ENCODE results near the gene TAT. TPM values are rescaled to one million over a fixed set of nuclear protein-coding genes. Genes with fewer than 3 reads are reported as not detected.

Gene TAT
- total RNA-seq, 6 donors from 2014 or later, result 0.15 to 0.88 (median 0.54) TPM; not detected in 2

- H3K4me3 ChIP-seq, result no peak overlapping the region
- TF ChIP-seq EP300 (IDR thresholded peaks at IDR 0.05) (no peak), CTCF (IDR thresholded peaks at IDR 0.05) (no peak), POLR2A (IDR thresholded peaks at IDR 0.05) (no peak), POLR2AphosphoS5 (IDR thresholded peaks at IDR 0.05) (no peak)
- H3K36me3 ChIP-seq, result no peaks in the 10 kb centered on the region
- H3K4me1 ChIP-seq, result no peaks in the 10 kb centered on the region
- WGBS, 2 donors, result 65 to 78% methylated on average over 3 of the region's 3 CpGs
- H3K9me3 ChIP-seq, result peaks cover 0 to 13% (median 4%) of the 10 kb centered on the region in 4 donors
- DNase-seq, result no peak
- H3K27ac ChIP-seq, result no peak overlapping the region
- no peak for ATAC-seq (ENCODE audit: low FRiP score in 2 of 2)
- H3K27me3 ChIP-seq, result no peaks in the 10 kb centered on the region
These were observed 18.8 kb downstream of the TAT start for GRCh38 chr16:71557954-71558582.

- ATAC-seq (ENCODE audit: low FRiP score in 2 of 2) (no peak), DNase-seq (no peak)
- Histone ChIP-seq H3K27me3 (no peaks in the 10 kb centered on the region), H3K27ac (no peak overlapping the region), H3K4me3 (no peak overlapping the region), H3K36me3 (no peaks in the 10 kb centered on the region), H3K4me1 (no peaks in the 10 kb centered on the region), H3K9me3 (peaks cover 0 to 8% (median under 1%) of the 10 kb centered on the region in 4 donors)
- WGBS, 2 donors, result 90 to 93% methylated on average over 3 of the region's 3 CpGs
- TF ChIP-seq CTCF (IDR thresholded peaks at IDR 0.05), result no peak
These were observed 19.6 kb downstream of the TAT start for GRCh38 chr16:71557299-71557698.

- Histone ChIP-seq H3K27me3 (no peaks in the 10 kb centered on the region), H3K36me3 (no peaks in the 10 kb centered on the region), H3K4me1 (no peaks in the 10 kb centered on the region), H3K9me3 (no peaks in the 10 kb centered on the region), H3K4me3 (no peak overlapping the region), H3K27ac (peak overlapping the region in 2 of 4 donors; percentile 3 to 55)
- 61 to 77% methylated on average over 1 of the region's 1 CpG for WGBS, 2 donors
- DNase-seq, result peak in 1 of 2 donors; percentile 65
- peak in 1 of 4 donors; percentile 64 for TF ChIP-seq EP300 (IDR thresholded peaks at IDR 0.05)
- no peak for TF ChIP-seq POLR2A (IDR thresholded peaks at IDR 0.05)
- ATAC-seq (ENCODE audit: low FRiP score in 2 of 2), result peak; percentile 47 to 82
These were observed 21.5 kb downstream of the TAT start for GRCh38 chr16:71555230-71555891.

- Histone ChIP-seq H3K36me3 (peaks cover 0 to 2% (median 0%) of the 10 kb centered on the region in 4 donors), H3K27me3 (no peaks in the 10 kb centered on the region), H3K4me3 (no peak overlapping the region), H3K27ac (no peak overlapping the region), H3K4me1 (no peaks in the 10 kb centered on the region), H3K9me3 (no peaks in the 10 kb centered on the region)
- DNase-seq (no peak), ATAC-seq (ENCODE audit: low FRiP score in 2 of 2) (no peak)
- WGBS, 2 donors, result 54 to 60% methylated on average over 6 of the region's 6 CpGs
- TF ChIP-seq POLR2AphosphoS5 (IDR thresholded peaks at IDR 0.05) (no peak), CTCF (IDR thresholded peaks at IDR 0.05) (no peak), POLR2A (IDR thresholded peaks at IDR 0.05) (no peak), EP300 (IDR thresholded peaks at IDR 0.05) (no peak)
These were observed 24.0 kb downstream of the TAT start for GRCh38 chr16:71552698-71553503.

GRCh38 chr16:71547168-71547567 lies 29.7 kb downstream of the TAT start:
- Histone ChIP-seq H3K36me3 (peaks cover 0 to 2% (median 0%) of the 10 kb centered on the region in 4 donors), H3K27ac (no peak overlapping the region), H3K4me3 (no peak overlapping the region), H3K27me3 (no peaks in the 10 kb centered on the region), H3K4me1 (no peaks in the 10 kb centered on the region), H3K9me3 (no peaks in the 10 kb centered on the region)
- ATAC-seq (ENCODE audit: low FRiP score in 2 of 2), result no peak
- no peak for DNase-seq
- TF ChIP-seq POLR2A (IDR thresholded peaks at IDR 0.05) (no peak), CTCF (IDR thresholded peaks at IDR 0.05) (no peak), EP300 (IDR thresholded peaks at IDR 0.05) (no peak), POLR2AphosphoS5 (IDR thresholded peaks at IDR 0.05) (no peak)
